ENCODE measurements around the gene HTR1D. TPM values are rescaled to one million over a fixed set of nuclear protein-coding genes. Genes with fewer than 3 reads are reported as not detected.
A peak's percentile ranks its signal among the peaks of the same experiment; 100 is the strongest.

HTR1D gene
- total RNA-seq, 5 donors from 2014 or later (not counting 1 experiment from before 2014, with no cell fraction given) = not detected

DNA sequence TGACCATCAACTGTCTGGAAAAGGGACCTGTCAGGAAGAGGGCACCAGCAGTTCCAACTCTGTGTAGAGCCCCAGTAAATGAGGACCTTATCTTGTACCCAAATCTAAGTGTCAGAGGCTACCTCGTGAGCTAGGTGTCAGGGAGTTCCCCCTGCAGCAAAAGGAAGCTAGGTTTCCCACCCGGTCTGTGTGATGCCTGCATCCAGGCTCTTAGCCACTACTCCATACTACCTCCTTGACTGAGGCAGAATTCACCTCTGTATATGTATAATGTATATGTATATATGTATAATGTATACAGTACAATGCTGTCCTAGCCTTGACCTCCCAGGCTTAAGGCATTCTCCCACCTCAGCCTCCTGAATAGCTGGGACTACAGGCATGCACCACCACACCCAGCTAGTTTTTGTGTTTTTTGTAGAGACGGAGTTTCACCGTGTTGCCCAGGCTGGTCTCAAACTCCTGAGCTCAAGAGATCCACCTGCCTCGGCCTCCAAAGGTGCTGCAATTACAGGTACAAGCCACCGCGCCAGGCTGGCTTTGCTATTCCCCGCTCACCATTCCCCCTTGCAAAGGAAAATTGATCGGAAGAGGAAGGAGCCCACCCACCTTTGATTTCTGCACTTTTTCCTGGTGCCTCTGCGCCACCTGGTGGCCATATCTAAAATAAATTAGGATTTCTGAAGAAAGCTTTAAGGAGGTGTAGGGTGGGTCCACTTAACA, 32.9 kb downstream of the HTR1D start:
- H3K27me3 ChIP-seq (replicated peaks in 1 of 2; ENCODE audit: control insufficient read depth in 2 of 2, extremely low read depth in 1 of 2, insufficient read depth in 2 of 2, low read length in 1 of 2) = peaks cover 0 to 3% of the 10 kb centered on the region in 2 experiments
- H3K9me3 ChIP-seq = no peaks in the 10 kb centered on the region
- CTCF ChIA-PET = interaction anchor here (0.6 to 6.9 kb wide), 31 partner anchors 10 to 160 kb away, joined by 3 to 281 read pairs (median 5); no protein-coding TSS in a partner anchor
- WGBS (ENCODE audit: insufficient coverage) = 19% methylated on average over 3 of the region's 10 CpGs
- peaks cover 5 to 11% (median 11%) of the 10 kb centered on the region in 3 donors for H3K4me1 Mint-ChIP-seq
- peak overlapping the region; percentile 49 to 56 for H3K27ac Mint-ChIP-seq
- peaks cover 0 to 8% of the 10 kb centered on the region in 2 experiments for H3K4me1 ChIP-seq (ENCODE audit: control insufficient read depth in 1 of 2, extremely low read depth in 1 of 2, insufficient read depth in 2 of 2, low read length in 2 of 2)
- H3K36me3 ChIP-seq (ENCODE audit: control insufficient read depth in 2 of 2, extremely low read depth in 1 of 2, insufficient read depth in 1 of 2, low read length in 1 of 2) = no peaks in the 10 kb centered on the region
- DNase-seq = peak in 22 of 35 experiments; percentile 7 to 78 (median 30)
- H3K36me3 Mint-ChIP-seq = no peaks in the 10 kb centered on the region
- H3K4me3 Mint-ChIP-seq = peak overlapping the region; percentile 66 to 72 (median 69)
- peak overlapping the region in 1 of 2 donors; percentile 23 for H3K4me3 ChIP-seq (ENCODE audit: control insufficient read depth in 1 of 2, extremely low read depth in 1 of 2, low read length in 1 of 2)
- H3K27ac ChIP-seq (ENCODE audit: low read length) = no peak overlapping the region
- POLR2A ChIA-PET = interaction anchor here in 1 of 2 donors (2.0 kb wide), 1 partner anchor 85 kb away, joined by 10 read pairs; no protein-coding TSS in a partner anchor
- H3K9me3 Mint-ChIP-seq = no peaks in the 10 kb centered on the region
- peaks cover 0 to 6% of the 10 kb centered on the region in 2 donors for H3K27me3 Mint-ChIP-seq
- ATAC-seq (replicated peaks in 1 of 4) = peak; percentile 36 to 57 (median 50)

- H3K27ac ChIP-seq (ENCODE audit: low read length) = no peak overlapping the region
- CTCF ChIA-PET = interaction anchor here in 1 of 2 donors (0.6 kb wide), 1 partner anchor 69 kb away, joined by 3 read pairs; no protein-coding TSS in a partner anchor
- no peak for ATAC-seq (replicated peaks in 1 of 4)
- Mint-ChIP-seq H3K27ac (no peak overlapping the region), H3K4me3 (no peak overlapping the region), H3K27me3 (peaks cover 3 to 9% of the 10 kb centered on the region in 2 donors), H3K36me3 (no peaks in the 10 kb centered on the region), H3K9me3 (no peaks in the 10 kb centered on the region), H3K4me1 (peaks cover 5 to 20% (median 20%) of the 10 kb centered on the region in 3 donors)
- WGBS (ENCODE audit: insufficient coverage) = 100% methylated on average over 1 of the region's 2 CpGs
- H3K9me3 ChIP-seq = no peaks in the 10 kb centered on the region
- POLR2A ChIA-PET = interaction anchor here in 1 of 2 donors (0.5 kb wide), 1 partner anchor 77 kb away, joined by 5 read pairs; no protein-coding TSS in a partner anchor
- no peak for DNase-seq
- peaks cover 2 to 18% of the 10 kb centered on the region in 2 experiments for H3K4me1 ChIP-seq (ENCODE audit: control insufficient read depth in 1 of 2, extremely low read depth in 1 of 2, insufficient read depth in 2 of 2, low read length in 2 of 2)
- H3K36me3 ChIP-seq (ENCODE audit: control insufficient read depth in 2 of 2, extremely low read depth in 1 of 2, insufficient read depth in 1 of 2, low read length in 1 of 2) = no peaks in the 10 kb centered on the region
- H3K27me3 ChIP-seq (replicated peaks in 1 of 2; ENCODE audit: control insufficient read depth in 2 of 2, extremely low read depth in 1 of 2, insufficient read depth in 2 of 2, low read length in 1 of 2) = peaks cover 0 to 14% of the 10 kb centered on the region in 2 experiments
- no peak overlapping the region for H3K4me3 ChIP-seq (ENCODE audit: control insufficient read depth in 1 of 2, extremely low read depth in 1 of 2, low read length in 1 of 2)
These were observed 37.4 kb downstream of the HTR1D start for GRCh38 chr1:23179862-23180261.

- DNase-seq (no peak), ATAC-seq (replicated peaks in 1 of 4) (no peak)
- ChIA-PET CTCF (interaction anchor here in 1 of 2 donors (1.1 to 1.8 kb wide), 2 partner anchors 14 to 76 kb away, joined by 3 to 8 read pairs; no protein-coding TSS in a partner anchor), POLR2A (no interaction called here)
- no peaks in the 10 kb centered on the region for H3K9me3 ChIP-seq
- no peak overlapping the region for H3K27ac ChIP-seq (ENCODE audit: low read length)
- no peak overlapping the region for H3K27ac Mint-ChIP-seq
- peaks cover 2 to 11% of the 10 kb centered on the region in 2 experiments for H3K4me1 ChIP-seq (ENCODE audit: control insufficient read depth in 1 of 2, extremely low read depth in 1 of 2, insufficient read depth in 2 of 2, low read length in 2 of 2)
- H3K36me3 ChIP-seq (ENCODE audit: control insufficient read depth in 2 of 2, extremely low read depth in 1 of 2, insufficient read depth in 1 of 2, low read length in 1 of 2) = no peaks in the 10 kb centered on the region
- H3K4me1 Mint-ChIP-seq = peaks cover 8 to 18% (median 16%) of the 10 kb centered on the region in 3 donors
- no peaks in the 10 kb centered on the region for H3K36me3 Mint-ChIP-seq
- peak overlapping the region in 1 of 3 donors; percentile 66 for H3K4me3 Mint-ChIP-seq
- H3K4me3 ChIP-seq (ENCODE audit: control insufficient read depth in 1 of 2, extremely low read depth in 1 of 2, low read length in 1 of 2) = no peak overlapping the region
- WGBS (ENCODE audit: insufficient coverage) = 63% methylated on average over 2 of the region's 6 CpGs
- peaks cover 3 to 9% of the 10 kb centered on the region in 2 donors for H3K27me3 Mint-ChIP-seq
- no peaks in the 10 kb centered on the region for H3K9me3 Mint-ChIP-seq
- peaks cover 0 to 14% of the 10 kb centered on the region in 2 experiments for H3K27me3 ChIP-seq (replicated peaks in 1 of 2; ENCODE audit: control insufficient read depth in 2 of 2, extremely low read depth in 1 of 2, insufficient read depth in 2 of 2, low read length in 1 of 2)
These were observed 38.4 kb downstream of the HTR1D start for GRCh38 chr1:23178950-23179349.

GRCh38 chr1:23178414-23178813, 38.9 kb downstream of the HTR1D start:
- peaks cover 0 to 14% of the 10 kb centered on the region in 2 experiments for H3K27me3 ChIP-seq (replicated peaks in 1 of 2; ENCODE audit: control insufficient read depth in 2 of 2, extremely low read depth in 1 of 2, insufficient read depth in 2 of 2, low read length in 1 of 2)
- 95% methylated on average over 6 of the region's 6 CpGs for WGBS (ENCODE audit: insufficient coverage)
- Mint-ChIP-seq H3K4me1 (peaks cover 8 to 16% (median 13%) of the 10 kb centered on the region in 3 donors), H3K36me3 (no peaks in the 10 kb centered on the region), H3K9me3 (no peaks in the 10 kb centered on the region), H3K27ac (no peak overlapping the region), H3K27me3 (peaks cover 3 to 9% of the 10 kb centered on the region in 2 donors), H3K4me3 (peak overlapping the region; percentile 51 to 80 (median 66))
- no peaks in the 10 kb centered on the region for H3K9me3 ChIP-seq
- ATAC-seq (replicated peaks in 1 of 4) = no peak
- no peak overlapping the region for H3K27ac ChIP-seq (ENCODE audit: low read length)
- peaks cover 2 to 11% of the 10 kb centered on the region in 2 experiments for H3K4me1 ChIP-seq (ENCODE audit: control insufficient read depth in 1 of 2, extremely low read depth in 1 of 2, insufficient read depth in 2 of 2, low read length in 2 of 2)
- DNase-seq = no peak
- no peaks in the 10 kb centered on the region for H3K36me3 ChIP-seq (ENCODE audit: control insufficient read depth in 2 of 2, extremely low read depth in 1 of 2, insufficient read depth in 1 of 2, low read length in 1 of 2)
- CTCF ChIA-PET = interaction anchor here in 1 of 2 donors (1.1 to 2.9 kb wide), 4 partner anchors 13 to 79 kb away, joined by 3 to 17 read pairs (median 6); no protein-coding TSS in a partner anchor
- no peak overlapping the region for H3K4me3 ChIP-seq (ENCODE audit: control insufficient read depth in 1 of 2, extremely low read depth in 1 of 2, low read length in 1 of 2)
- POLR2A ChIA-PET = no interaction called here

- DNase-seq = peak in 25 of 35 experiments; percentile 13 to 61 (median 34)
- H3K36me3 ChIP-seq (ENCODE audit: control insufficient read depth in 2 of 2, extremely low read depth in 1 of 2, insufficient read depth in 1 of 2, low read length in 1 of 2) = no peaks in the 10 kb centered on the region
- H3K4me1 ChIP-seq (ENCODE audit: control insufficient read depth in 1 of 2, extremely low read depth in 1 of 2, insufficient read depth in 2 of 2, low read length in 2 of 2) = peaks cover 2 to 11% of the 10 kb centered on the region in 2 experiments
- H3K9me3 ChIP-seq = no peaks in the 10 kb centered on the region
- POLR2A ChIA-PET = interaction anchor here in 1 of 2 donors (0.7 kb wide), 1 partner anchor 53 kb away, joined by 3 read pairs; no protein-coding TSS in a partner anchor
- CTCF ChIA-PET = interaction anchor here (0.7 to 2.9 kb wide), 4 partner anchors 12 to 367 kb away, joined by 3 to 17 read pairs (median 6); no protein-coding TSS in a partner anchor
- Mint-ChIP-seq H3K27ac (no peak overlapping the region), H3K9me3 (no peaks in the 10 kb centered on the region), H3K36me3 (no peaks in the 10 kb centered on the region), H3K4me1 (peaks cover 8 to 16% (median 13%) of the 10 kb centered on the region in 3 donors), H3K4me3 (peak overlapping the region; percentile 66 to 80 (median 68)), H3K27me3 (peaks cover 3 to 9% of the 10 kb centered on the region in 2 donors)
- under 1% methylated on average over 54 of the region's 62 CpGs for WGBS (ENCODE audit: insufficient coverage)
- H3K27me3 ChIP-seq (replicated peaks in 1 of 2; ENCODE audit: control insufficient read depth in 2 of 2, extremely low read depth in 1 of 2, insufficient read depth in 2 of 2, low read length in 1 of 2) = peaks cover 0 to 14% of the 10 kb centered on the region in 2 experiments
- H3K4me3 ChIP-seq (ENCODE audit: control insufficient read depth in 1 of 2, extremely low read depth in 1 of 2, low read length in 1 of 2) = peak overlapping the region; percentile 49 to 58
- ATAC-seq (replicated peaks in 1 of 4) = peak; percentile 77 to 84 (median 82)
- H3K27ac ChIP-seq (ENCODE audit: low read length) = no peak overlapping the region
These were observed 39.6 kb downstream of the HTR1D start for GRCh38 chr1:23177438-23178380.

Data from T-cell (primary cell).